ENCODE data around the gene PRKN.

PRKN gene

GRCh38 chr6:161772176-161772575 lies 955.4 kb downstream of the PRKN start:
- no peak for DNase-seq (ENCODE audit: low read depth, low spot score)
- no peak overlapping the region for H3K4me3 ChIP-seq (ENCODE audit: low read depth, low read length)
- TF ChIP-seq, protein P1, sequence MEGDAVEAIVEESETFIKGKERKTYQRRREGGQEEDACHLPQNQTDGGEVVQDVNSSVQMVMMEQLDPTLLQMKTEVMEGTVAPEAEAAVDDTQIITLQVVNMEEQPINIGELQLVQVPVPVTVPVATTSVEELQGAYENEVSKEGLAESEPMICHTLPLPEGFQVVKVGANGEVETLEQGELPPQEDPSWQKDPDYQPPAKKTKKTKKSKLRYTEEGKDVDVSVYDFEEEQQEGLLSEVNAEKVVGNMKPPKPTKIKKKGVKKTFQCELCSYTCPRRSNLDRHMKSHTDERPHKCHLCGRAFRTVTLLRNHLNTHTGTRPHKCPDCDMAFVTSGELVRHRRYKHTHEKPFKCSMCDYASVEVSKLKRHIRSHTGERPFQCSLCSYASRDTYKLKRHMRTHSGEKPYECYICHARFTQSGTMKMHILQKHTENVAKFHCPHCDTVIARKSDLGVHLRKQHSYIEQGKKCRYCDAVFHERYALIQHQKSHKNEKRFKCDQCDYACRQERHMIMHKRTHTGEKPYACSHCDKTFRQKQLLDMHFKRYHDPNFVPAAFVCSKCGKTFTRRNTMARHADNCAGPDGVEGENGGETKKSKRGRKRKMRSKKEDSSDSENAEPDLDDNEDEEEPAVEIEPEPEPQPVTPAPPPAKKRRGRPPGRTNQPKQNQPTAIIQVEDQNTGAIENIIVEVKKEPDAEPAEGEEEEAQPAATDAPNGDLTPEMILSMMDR (IDR thresholded peaks at IDR 0.05; ENCODE audit: low read depth, low read length) = no peak
- in situ Hi-C loops (cut with HindIII; ENCODE audit: low sequenced_read_pairs) = no loop called here

- in situ Hi-C loops (cut with HindIII; ENCODE audit: low sequenced_read_pairs) = no loop called here
- no peak for DNase-seq (ENCODE audit: low read depth, low spot score)
- TF ChIP-seq, protein P1 (IDR thresholded peaks at IDR 0.05; ENCODE audit: low read depth, low read length) = no peak
- H3K4me3 ChIP-seq (ENCODE audit: low read depth, low read length) = no peak overlapping the region
These were observed 965.6 kb downstream of the PRKN start for GRCh38 chr6:161761966-161762365.

GRCh38 chr6:161755080-161755479 lies 972.5 kb downstream of the PRKN start:
- TF ChIP-seq, protein P1 (IDR thresholded peaks at IDR 0.05; ENCODE audit: low read depth, low read length) = no peak
- DNase-seq (ENCODE audit: low read depth, low spot score) = no peak
- H3K4me3 ChIP-seq (ENCODE audit: low read depth, low read length) = no peak overlapping the region
- in situ Hi-C loops (cut with HindIII; ENCODE audit: low sequenced_read_pairs) = no loop called here

GRCh38 chr6:161750686-161751085 lies 976.9 kb downstream of the PRKN start:
- TF ChIP-seq, protein P1 (IDR thresholded peaks at IDR 0.05; ENCODE audit: low read depth, low read length) = no peak
- DNase-seq (ENCODE audit: low read depth, low spot score) = no peak
- in situ Hi-C loops (cut with HindIII; ENCODE audit: low sequenced_read_pairs) = no loop called here
- no peak overlapping the region for H3K4me3 ChIP-seq (ENCODE audit: low read depth, low read length)

GRCh38 chr6:161749576-161749975 lies 978.0 kb downstream of the PRKN start:
- in situ Hi-C loops (cut with HindIII; ENCODE audit: low sequenced_read_pairs) = no loop called here
- no peak overlapping the region for H3K4me3 ChIP-seq (ENCODE audit: low read depth, low read length)
- TF ChIP-seq, protein P1 (IDR thresholded peaks at IDR 0.05; ENCODE audit: low read depth, low read length) = no peak
- no peak for DNase-seq (ENCODE audit: low read depth, low spot score)

DNA sequence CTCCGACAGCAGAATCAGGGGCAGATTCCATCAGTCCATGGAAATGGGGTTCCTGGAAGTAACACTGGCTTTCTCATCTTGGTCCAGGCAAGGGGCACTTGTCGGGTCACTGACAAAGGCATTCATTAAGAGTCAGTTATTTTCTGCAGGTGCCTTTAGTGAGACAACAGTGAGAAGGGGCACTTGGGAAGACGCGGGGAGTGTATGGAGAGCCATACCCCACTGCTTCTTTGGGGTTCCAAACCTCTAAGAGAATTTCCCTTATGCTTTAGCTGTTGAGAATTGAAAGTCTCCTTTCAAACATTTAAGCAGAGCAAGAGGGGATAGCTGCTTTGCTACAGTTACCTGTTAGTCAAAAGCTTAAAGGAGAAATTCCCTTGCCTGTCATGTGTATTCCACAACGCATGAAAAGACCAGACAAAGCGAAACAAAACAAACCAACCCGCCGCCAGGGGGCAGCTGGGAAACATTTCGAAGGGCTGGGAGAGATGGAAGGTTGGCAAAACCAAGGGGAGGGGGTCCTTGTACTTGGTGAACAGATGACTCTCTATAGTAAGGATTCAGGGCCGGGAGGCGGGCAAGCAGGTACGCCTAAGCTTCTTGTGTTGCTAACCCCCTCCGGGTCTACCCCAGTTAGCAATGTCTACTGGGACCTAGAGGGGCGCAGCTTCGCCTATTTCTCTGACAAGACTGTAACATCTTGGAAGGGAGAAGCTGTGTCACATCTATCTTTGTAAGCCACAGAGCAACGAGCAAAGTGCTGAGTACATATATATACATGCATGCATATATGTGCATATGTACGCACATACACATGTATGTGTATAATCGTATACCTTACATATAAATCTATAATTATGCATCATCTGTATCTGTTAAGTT lies 978.8 kb downstream of the PRKN start:
- no peak for DNase-seq (ENCODE audit: low read depth, low spot score)
- TF ChIP-seq, protein P1 (IDR thresholded peaks at IDR 0.05; ENCODE audit: low read depth, low read length) = peak; percentile 61
- in situ Hi-C loops (cut with HindIII; ENCODE audit: low sequenced_read_pairs) = no loop called here
- no peak overlapping the region for H3K4me3 ChIP-seq (ENCODE audit: low read depth, low read length)

Measured in astrocyte of the spinal cord (primary cell).